SK-N-SH (cell line): ENCODE measurements around the gene NCS1. TPM values are rescaled to one million over a fixed set of nuclear protein-coding genes. Genes with fewer than 3 reads are reported as not detected.

Experiments
- CTCF ChIA-PET: fragments of 300-600, 350-600 bp; formaldehyde crosslinking; extraction: SDS; loops from one replicate; lab custom pipeline; 2021; lab: Yijun Ruan, JAX
- POLR2A ChIA-PET: fragments of 350-600 bp; sonication (Branson Sonifier 250); formaldehyde crosslinking; extraction: SDS; loops from one replicate; lab custom pipeline; 2020; ENCODE audit warnings: antibody characterized with exemption, inconsistent platforms; lab: Yijun Ruan, JAX
- DNase-seq: peaks from one replicate; pipeline ENCODE4 v3.0.0; 2012
- H2AFZ ChIP-seq: fragments of 200-600 bp; sonication (generic); 2 replicates; pipeline ENCODE4 v1.8.1; 2016; ENCODE audit warnings: antibody characterized with exemption, mild to moderate bottlenecking, low read depth
- H3F3A ChIP-seq: fragments of 200-600 bp; sonication (generic); replicated peaks from 2 replicates; pipeline ENCODE3; 2016; ENCODE audit warnings: antibody characterized with exemption, mild to moderate bottlenecking; ENCODE audit not compliant: insufficient read depth
- H3K27ac ChIP-seq, 2 experiments: fragments of 200-500 bp in 1 of 2; fragments of 200-600 bp in 1 of 2; sonication (Bioruptor generic) in 1 of 2; sonication (generic), shearing (Covaris generic) in 1 of 2; 2 replicates each; pipeline versions ENCODE4 v1.5.1 to v1.6.1; 2014 to 2016; ENCODE audit warnings: low read depth in 2 of 2, inconsistent platforms in 1 of 2, low read length in 1 of 2, mild to moderate bottlenecking in 1 of 2, mixed read lengths in 1 of 2
- H3K27me3 ChIP-seq: fragments of 200-600 bp; sonication (generic), shearing (Covaris generic); 2 replicates; pipeline ENCODE4 v1.6.1; 2016; ENCODE audit warnings: mixed run types; ENCODE audit not compliant: insufficient read depth
- H3K36me3 ChIP-seq, 2 experiments: fragments of 200-500 bp in 1 of 2; fragments of 200-600 bp in 1 of 2; sonication (Bioruptor generic) in 1 of 2; sonication (generic) in 1 of 2; replicated peaks in 1 of 2; 2 replicates each; pipeline versions ENCODE3 to v1.5.1; 2014 to 2016; ENCODE audit warnings: low read length in 1 of 2, mild to moderate bottlenecking in 1 of 2; ENCODE audit not compliant: insufficient read depth in 2 of 2, control insufficient read depth in 1 of 2
- H3K4me1 ChIP-seq, 2 experiments: fragments of 200-500 bp in 1 of 2; fragments of 200-600 bp in 1 of 2; sonication (Bioruptor generic) in 1 of 2; sonication (generic), shearing (Covaris generic) in 1 of 2; 2 replicates each; pipeline versions ENCODE4 v1.5.1 to v1.6.1; 2014 to 2016; ENCODE audit warnings: low read depth in 1 of 2, low read length in 1 of 2, mixed run types in 1 of 2; ENCODE audit not compliant: insufficient read depth in 2 of 2, control insufficient read depth in 1 of 2
- H3K4me2 ChIP-seq: fragments of 200-600 bp; sonication (generic), shearing (Covaris generic); 2 replicates; pipeline ENCODE4 v1.6.1; 2017; ENCODE audit warnings: mixed run types
- H3K4me3 ChIP-seq, 2 experiments: fragments of 200-500 bp in 1 of 2; fragments of 200-600 bp in 1 of 2; sonication (Bioruptor generic) in 1 of 2; sonication (generic), shearing (Covaris generic) in 1 of 2; 2 replicates each; pipeline versions ENCODE4 v1.5.1 to v1.8.1; 2014 to 2016; ENCODE audit warnings: low read depth in 2 of 2, inconsistent platforms in 1 of 2, low read length in 1 of 2, mild to moderate bottlenecking in 1 of 2, mixed read lengths in 1 of 2, moderate library complexity in 1 of 2
- H3K79me2 ChIP-seq: fragments of 200-600 bp; sonication (generic); 2 replicates; pipeline ENCODE4 v1.8.1; 2017; ENCODE audit warnings: mild to moderate bottlenecking; ENCODE audit not compliant: insufficient read depth
- H3K9ac ChIP-seq: fragments of 200-600 bp; sonication (generic); 2 replicates; pipeline ENCODE4 v1.6.1; 2017; ENCODE audit warnings: mixed run types
- H3K9me2 ChIP-seq: fragments of 200-600 bp; sonication (generic); 2 replicates; pipeline ENCODE4 v1.6.1; 2017; ENCODE audit warnings: mixed run types
- H3K9me3 ChIP-seq: fragments of 200-600 bp; sonication (generic); 2 replicates; pipeline ENCODE4 v1.6.1; 2017; ENCODE audit warnings: mixed run types, mild to moderate bottlenecking, moderate library complexity
- H4K20me1 ChIP-seq: fragments of 200-600 bp; sonication (generic); 2 replicates; pipeline ENCODE4 v1.6.1; 2017; ENCODE audit warnings: mild to moderate bottlenecking, mixed run types; ENCODE audit not compliant: insufficient read depth
- ELF1 ChIP-seq: IDR thresholded peaks from 2 replicates; pipeline ENCODE4 v1.4.0; 2012
- FOXM1 ChIP-seq: IDR thresholded peaks from 2 replicates; pipeline ENCODE4 v1.4.0; 2012; ENCODE audit warnings: low read depth, mild to moderate bottlenecking
- GABPA ChIP-seq: IDR thresholded peaks from 2 replicates; pipeline ENCODE4 v1.4.0; 2012; ENCODE audit warnings: low read depth, mild to moderate bottlenecking
- GATA2 ChIP-seq: sonication (generic); formaldehyde crosslinking; IDR thresholded peaks from 2 replicates; pipeline ENCODE4 v1.5.0; 2020; ENCODE audit warnings: mild to moderate bottlenecking, missing genetic modification reagents
- MAX ChIP-seq: IDR thresholded peaks from 2 replicates; pipeline ENCODE4 v1.4.0; 2012; ENCODE audit warnings: low read depth
- MXI1 ChIP-seq: IDR thresholded peaks from 2 replicates; pipeline ENCODE4 v1.6.1; 2012; ENCODE audit warnings: mild to moderate bottlenecking, low read depth, low read length, improper control_type of control experiment
- NFIC ChIP-seq: IDR thresholded peaks from 2 replicates; pipeline ENCODE4 v1.4.0; 2012; ENCODE audit warnings: borderline replicate concordance
- PBX3 ChIP-seq: IDR thresholded peaks from 2 replicates; pipeline ENCODE4; 2012
- POLR2AphosphoS5 ChIP-seq: IDR thresholded peaks from 2 replicates; pipeline ENCODE4 v1.6.1; 2012; ENCODE audit warnings: low read depth, low read length
- RAD21 ChIP-seq: IDR thresholded peaks from 2 replicates; pipeline ENCODE4 v1.6.1; 2012; ENCODE audit warnings: mild to moderate bottlenecking, low read length
- REST ChIP-seq: IDR thresholded peaks from 2 replicates; pipeline ENCODE4 v1.6.1; 2012; ENCODE audit warnings: mild to moderate bottlenecking, low read depth, low read length, moderate library complexity
- RFX5 ChIP-seq: IDR thresholded peaks from 2 replicates; pipeline ENCODE4 v1.6.1; 2012; ENCODE audit warnings: mild to moderate bottlenecking, improper control_type of control experiment, low read length
- SIN3A ChIP-seq: IDR thresholded peaks from 2 replicates; pipeline ENCODE4 v1.6.1; 2012; ENCODE audit warnings: low read depth, mild to moderate bottlenecking, low read length, moderate library complexity, borderline replicate concordance
- TAF1 ChIP-seq: IDR thresholded peaks from 2 replicates; pipeline ENCODE4 v1.6.1; 2012; ENCODE audit warnings: low read depth, mild to moderate bottlenecking, low read length, moderate library complexity, borderline replicate concordance
- TCF12 ChIP-seq: IDR thresholded peaks from 2 replicates; pipeline ENCODE4 v1.4.0; 2012
- TEAD4 ChIP-seq: IDR thresholded peaks from 2 replicates; pipeline ENCODE4 v1.4.0; 2012; ENCODE audit warnings: mild to moderate bottlenecking, borderline replicate concordance; ENCODE audit not compliant: insufficient read depth
- USF1 ChIP-seq: IDR thresholded peaks from 2 replicates; pipeline ENCODE4 v1.4.0; 2012; ENCODE audit warnings: low read depth, borderline replicate concordance
- USF2 ChIP-seq: fragments of 150-350 bp; IDR thresholded peaks from 2 replicates; pipeline ENCODE4 v1.6.1; 2017; ENCODE audit warnings: antibody characterized with exemption, low read length, low read depth, borderline replicate concordance
- ZBTB33 ChIP-seq: IDR thresholded peaks from 2 replicates; pipeline ENCODE4 v1.4.0; 2012; ENCODE audit warnings: low read depth, borderline replicate concordance
- WGBS: methylation state at CpG from one replicate; pipeline ENCODE4 v1.1.6; 2017; ENCODE audit warnings: low lambda C conversion rate; 5-methylcytosine and 5-hydroxymethylcytosine counted together
- polyA plus RNA-seq, 3 experiments: library from polyadenylated mRNA; depleted of rRNA; stranded (reverse); fragments of >200 nt; gene quantifications; 2 replicates each; pipeline ENCODE4 v1.2.3, GENCODE V29; 2012

NCS1 gene
- polyA plus RNA-seq, 1 of the 3 experiments (the other 2 are of a cell fraction), result 40.6 TPM

GRCh38 chr9:130230631-130231030 lies 58.4 kb downstream of the NCS1 start:
- no peaks in the 10 kb centered on the region for H3K9me2 ChIP-seq
- CTCF ChIA-PET, result interaction anchor here (0.6 to 1.5 kb wide), 2 partner anchors 33 to 595 kb away, joined by 3 read pairs; no protein-coding TSS in a partner anchor
- TF ChIP-seq RAD21 (no peak), TCF12 (no peak), MAX (no peak), NFIC (no peak), TEAD4 (no peak), GABPA (no peak), USF2 (no peak), POLR2AphosphoS5 (no peak), FOXM1 (no peak), ZBTB33 (no peak), REST (no peak), USF1 (no peak), TAF1 (no peak), ELF1 (no peak), GATA2 (no peak), PBX3 (no peak), RFX5 (no peak), MXI1 (no peak), SIN3A (no peak)

More at GRCh38 chr9:130230631-130231030, 58.4 kb downstream of the NCS1 start:
- POLR2A ChIA-PET, result no interaction called here
- Histone ChIP-seq H2AFZ (no peak overlapping the region), H3K9ac (no peak overlapping the region), H4K20me1 (no peaks in the 10 kb centered on the region), H3K79me2 (no peaks in the 10 kb centered on the region; the same call in 1 of the 2 replicates), H3K9me3 (no peaks in the 10 kb centered on the region; the same call in 1 of the 2 replicates), H3K27ac (no peak overlapping the region), H3K4me2 (no peak overlapping the region), H3K4me3 (no peak overlapping the region), H3K4me1 (no peaks in the 10 kb centered on the region), H3F3A (peaks cover 6% of the 10 kb centered on the region), H3K27me3 (no peaks in the 10 kb centered on the region), H3K36me3 (peaks cover 40 to 47% of the 10 kb centered on the region in 2 experiments)
- DNase-seq, result no peak
- WGBS, result 87% methylated on average over 1 of the region's 1 CpG
